Cardiac fibroblast (primary cell): Measurements from ENCODE around the gene SHC3.

Experiments used
- DNase-seq, 2 donors: peaks; one replicate each; pipeline versions ENCODE4 v3.0.0 to v3.0.0-alpha.2; 2010; ENCODE audit warnings: low read depth in 2 of 2
- H3K4me3 ChIP-seq, 2 donors: replicated peaks in 1 of 2; 1 replicate in 1 of 2; 2 replicates in 1 of 2; pipeline ENCODE4 v1.5.1; 2011; ENCODE audit warnings: low read depth in 2 of 2, low read length in 2 of 2, mild to moderate bottlenecking in 2 of 2, moderate library complexity in 1 of 2
- CTCF ChIP-seq: IDR thresholded peaks from one replicate; pipeline ENCODE4 v1.5.1; 2011; ENCODE audit warnings: low read depth, mild to moderate bottlenecking, low read length, inconsistent platforms

Gene SHC3

GRCh38 chr9:89048616-89049015 lies 130.0 kb downstream of the SHC3 start:
- H3K4me3 ChIP-seq, result no peak overlapping the region
- DNase-seq, result no peak
- TF ChIP-seq CTCF, result no peak

GRCh38 chr9:89047667-89048066 lies 131.0 kb downstream of the SHC3 start:
- TF ChIP-seq CTCF, result no peak
- H3K4me3 ChIP-seq, result no peak overlapping the region
- DNase-seq, result no peak

- TF ChIP-seq CTCF, result no peak
- peak; percentile 59 to 66 for DNase-seq
- H3K4me3 ChIP-seq, result no peak overlapping the region
These were observed 131.8 kb downstream of the SHC3 start for GRCh38 chr9:89046832-89047231.

GRCh38 chr9:89044881-89045280 lies 133.7 kb downstream of the SHC3 start:
- no peak for TF ChIP-seq CTCF
- no peak for DNase-seq
- H3K4me3 ChIP-seq, result no peak overlapping the region

GRCh38 chr9:89044104-89044503 lies 134.5 kb downstream of the SHC3 start:
- H3K4me3 ChIP-seq, result no peak overlapping the region
- no peak for TF ChIP-seq CTCF
- no peak for DNase-seq

GRCh38 chr9:89042984-89043383 lies 135.6 kb downstream of the SHC3 start:
- no peak for TF ChIP-seq CTCF
- no peak for DNase-seq
- no peak overlapping the region for H3K4me3 ChIP-seq

- no peak for TF ChIP-seq CTCF
- H3K4me3 ChIP-seq, result no peak overlapping the region
- DNase-seq, result no peak
These were observed 139.0 kb downstream of the SHC3 start for GRCh38 chr9:89039664-89040063.
